WTC11 (cell line): Measurements from ENCODE around the gene L3MBTL1. TPM values are rescaled to one million over a fixed set of nuclear protein-coding genes. Genes with fewer than 3 reads are reported as not detected.

Experiments
- ATAC-seq: fragments of 200-7000 bp; cut with Tn5 transposase; 2 replicates; pipeline ENCODE4 v1.10.0; 2021; ENCODE audit warnings: mild to moderate bottlenecking, moderate library complexity
- CTCF ChIA-PET: fragments of 300-600 bp; sonication (Branson Sonifier 250); formaldehyde crosslinking; loops from one replicate; lab custom pipeline; 2021; ENCODE audit warnings: antibody characterized with exemption; lab: Charles Lee
- POLR2A ChIA-PET: fragments of 350-600 bp; sonication (Branson Sonifier 250); formaldehyde crosslinking; loops from one replicate; lab custom pipeline; 2021; ENCODE audit warnings: antibody characterized with exemption; lab: Charles Lee
- DNase-seq: peaks from one replicate; pipeline ENCODE4 v3.0.0; 2021; ENCODE audit warnings: low spot score
- H3K27ac Mint-ChIP-seq: 2 replicates; pipeline ENCODE4 v1.8.0; 2021; ENCODE audit warnings: mixed read lengths
- H3K27me3 Mint-ChIP-seq: 2 replicates; pipeline ENCODE4 v1.8.0; 2021; ENCODE audit warnings: low read depth, mild to moderate bottlenecking, moderate library complexity, mixed read lengths
- H3K36me3 Mint-ChIP-seq: 2 replicates; pipeline ENCODE4 v1.8.0; 2021; ENCODE audit warnings: mixed read lengths
- H3K4me1 Mint-ChIP-seq: 2 replicates; pipeline ENCODE4 v1.8.0; 2022; ENCODE audit warnings: mixed read lengths
- H3K4me3 Mint-ChIP-seq: 2 replicates; pipeline ENCODE4 v1.8.0; 2021; ENCODE audit warnings: mild to moderate bottlenecking, moderate library complexity, mixed read lengths
- H3K9me3 Mint-ChIP-seq: 2 replicates; pipeline ENCODE4 v1.8.0; 2021; ENCODE audit warnings: mixed read lengths
- ATF3 ChIP-seq: sonication (generic); formaldehyde crosslinking; conservative IDR thresholded peaks from 2 replicates; pipeline ENCODE4 v1.8.1; 2022; ENCODE audit warnings: mild to moderate bottlenecking, missing genetic modification reagents
- CTCF ChIP-seq: fragments of 200-600 bp; IDR thresholded peaks from 2 replicates; pipeline ENCODE4 v1.8.0; 2022; ENCODE audit warnings: antibody characterized with exemption
- EMX1 ChIP-seq: fragments of 250-450 bp; sonication (Bioruptor Pico); IDR thresholded peaks from 2 replicates; pipeline ENCODE4 v1.8.0; 2021; ENCODE audit warnings: mild to moderate bottlenecking
- ESRRA ChIP-seq: sonication (generic); formaldehyde crosslinking; IDR thresholded peaks from 2 replicates; pipeline ENCODE4 v1.8.1; 2022; ENCODE audit warnings: mild to moderate bottlenecking, missing genetic modification reagents, borderline replicate concordance
- JUN ChIP-seq: sonication (generic); formaldehyde crosslinking; IDR thresholded peaks from 2 replicates; pipeline ENCODE4 v1.8.0; 2023; ENCODE audit warnings: mild to moderate bottlenecking, missing genetic modification reagents
- NFATC4 ChIP-seq: fragments of 250-450 bp; sonication (Bioruptor Pico); IDR thresholded peaks from 2 replicates; pipeline ENCODE4 v1.9.0; 2021; ENCODE audit warnings: mild to moderate bottlenecking
- NR1H2 ChIP-seq: sonication (generic); formaldehyde crosslinking; IDR thresholded peaks from 2 replicates; pipeline ENCODE4 v1.9.0; 2021; ENCODE audit warnings: mild to moderate bottlenecking, moderate library complexity, missing genetic modification reagents
- NR3C1 ChIP-seq: sonication (generic); formaldehyde crosslinking; conservative IDR thresholded peaks from 2 replicates; pipeline ENCODE4 v1.8.1; 2023; ENCODE audit warnings: low read depth, mild to moderate bottlenecking, missing genetic modification reagents
- RORB ChIP-seq: fragments of 250-450 bp; sonication (Bioruptor Pico); IDR thresholded peaks from 2 replicates; pipeline ENCODE4 v1.9.0; 2021; ENCODE audit warnings: mild to moderate bottlenecking
- SMAD4 ChIP-seq: sonication (generic); formaldehyde crosslinking; IDR thresholded peaks from 2 replicates; pipeline ENCODE4 v1.8.0; 2022; ENCODE audit warnings: mild to moderate bottlenecking, missing genetic modification reagents
- SOX15 ChIP-seq: fragments of 250-450 bp; sonication (Bioruptor Pico); IDR thresholded peaks from 2 replicates; pipeline ENCODE4 v1.9.0; 2021; ENCODE audit warnings: mild to moderate bottlenecking
- TCF7 ChIP-seq: sonication (generic); formaldehyde crosslinking; IDR thresholded peaks from 2 replicates; pipeline ENCODE4 v1.8.0; 2022; ENCODE audit warnings: mild to moderate bottlenecking, low read depth, missing genetic modification reagents, moderate library complexity
- TEAD1 ChIP-seq: sonication (generic); formaldehyde crosslinking; IDR thresholded peaks from 2 replicates; pipeline ENCODE4 v1.8.0; 2022; ENCODE audit warnings: mild to moderate bottlenecking, missing genetic modification reagents
- ZNF138 ChIP-seq: sonication (generic); formaldehyde crosslinking; conservative IDR thresholded peaks from 2 replicates; pipeline ENCODE4 v1.8.1; 2022; ENCODE audit warnings: mild to moderate bottlenecking, moderate library complexity, missing genetic modification reagents
- ZNF423 ChIP-seq: fragments of 250-450 bp; sonication (Bioruptor Pico); IDR thresholded peaks from 2 replicates; pipeline ENCODE4 v2.1.2; 2022; ENCODE audit warnings: mild to moderate bottlenecking, moderate library complexity
- ZNF671 ChIP-seq: fragments of 250-450 bp; sonication (Bioruptor Pico); IDR thresholded peaks from 2 replicates; pipeline ENCODE4 v1.8.0; 2021; ENCODE audit warnings: mild to moderate bottlenecking
- ZSCAN18 ChIP-seq: fragments of 250-450 bp; sonication (Bioruptor Pico); IDR thresholded peaks from 2 replicates; pipeline ENCODE4 v2.1.2; 2022; ENCODE audit warnings: mild to moderate bottlenecking, moderate library complexity
- total RNA-seq: library from RNA; stranded (reverse); gene quantifications from 3 replicates; pipeline ENCODE4 v1.2.3, GENCODE V29; 2021
- TF ChIP-seq, protein P1 (sequence below): sonication (generic); formaldehyde crosslinking; IDR thresholded peaks from 2 replicates; pipeline ENCODE4 v1.8.0; 2022; ENCODE audit warnings: missing genetic modification reagents
- TF ChIP-seq, protein P2 (sequence below): fragments of 250-450 bp; sonication (Bioruptor Pico); conservative IDR thresholded peaks from 2 replicates; pipeline ENCODE4 v1.9.0; 2021; ENCODE audit warnings: mild to moderate bottlenecking
- TF ChIP-seq, protein P3 (sequence below): fragments of 250-450 bp; sonication (Bioruptor Pico); IDR thresholded peaks from 2 replicates; pipeline ENCODE4 v1.9.0; 2021; ENCODE audit warnings: mild to moderate bottlenecking

L3MBTL1 gene
- total RNA-seq, 1 experiment from 2014 or later: 28.3 TPM

DNA sequence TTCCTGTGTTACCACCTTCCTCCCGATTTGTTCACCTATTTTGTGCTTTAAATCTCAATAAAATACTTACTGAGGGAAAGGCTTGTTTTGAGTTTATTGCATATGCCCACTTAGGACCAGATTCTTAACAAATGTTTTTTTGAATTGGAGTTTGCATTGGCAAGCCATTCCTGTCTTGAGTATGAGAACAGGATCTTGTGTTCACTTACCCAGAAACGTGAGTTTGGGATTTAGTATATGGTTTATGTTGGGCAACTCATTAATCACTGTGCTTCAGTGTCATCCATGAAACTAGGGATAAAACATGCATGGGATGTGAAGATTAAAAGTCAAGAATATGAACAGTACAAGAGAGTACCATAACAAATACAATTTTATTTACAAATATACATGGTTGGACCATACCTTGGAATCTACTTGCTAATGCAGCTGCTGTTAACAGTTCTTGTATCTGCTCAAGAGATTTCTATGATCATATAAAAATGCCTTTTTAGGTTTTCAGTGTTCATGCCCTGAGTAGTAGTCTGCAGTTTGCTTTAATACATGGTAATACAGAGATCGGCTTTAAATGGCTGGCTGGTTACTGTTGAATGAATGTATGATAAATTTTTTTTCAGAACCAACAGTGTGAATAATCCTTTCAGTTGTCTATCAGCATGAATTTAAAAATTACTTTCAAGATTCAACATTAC is 43.8 kb upstream of the L3MBTL1 start (continued):
- TF ChIP-seq, protein P1, sequence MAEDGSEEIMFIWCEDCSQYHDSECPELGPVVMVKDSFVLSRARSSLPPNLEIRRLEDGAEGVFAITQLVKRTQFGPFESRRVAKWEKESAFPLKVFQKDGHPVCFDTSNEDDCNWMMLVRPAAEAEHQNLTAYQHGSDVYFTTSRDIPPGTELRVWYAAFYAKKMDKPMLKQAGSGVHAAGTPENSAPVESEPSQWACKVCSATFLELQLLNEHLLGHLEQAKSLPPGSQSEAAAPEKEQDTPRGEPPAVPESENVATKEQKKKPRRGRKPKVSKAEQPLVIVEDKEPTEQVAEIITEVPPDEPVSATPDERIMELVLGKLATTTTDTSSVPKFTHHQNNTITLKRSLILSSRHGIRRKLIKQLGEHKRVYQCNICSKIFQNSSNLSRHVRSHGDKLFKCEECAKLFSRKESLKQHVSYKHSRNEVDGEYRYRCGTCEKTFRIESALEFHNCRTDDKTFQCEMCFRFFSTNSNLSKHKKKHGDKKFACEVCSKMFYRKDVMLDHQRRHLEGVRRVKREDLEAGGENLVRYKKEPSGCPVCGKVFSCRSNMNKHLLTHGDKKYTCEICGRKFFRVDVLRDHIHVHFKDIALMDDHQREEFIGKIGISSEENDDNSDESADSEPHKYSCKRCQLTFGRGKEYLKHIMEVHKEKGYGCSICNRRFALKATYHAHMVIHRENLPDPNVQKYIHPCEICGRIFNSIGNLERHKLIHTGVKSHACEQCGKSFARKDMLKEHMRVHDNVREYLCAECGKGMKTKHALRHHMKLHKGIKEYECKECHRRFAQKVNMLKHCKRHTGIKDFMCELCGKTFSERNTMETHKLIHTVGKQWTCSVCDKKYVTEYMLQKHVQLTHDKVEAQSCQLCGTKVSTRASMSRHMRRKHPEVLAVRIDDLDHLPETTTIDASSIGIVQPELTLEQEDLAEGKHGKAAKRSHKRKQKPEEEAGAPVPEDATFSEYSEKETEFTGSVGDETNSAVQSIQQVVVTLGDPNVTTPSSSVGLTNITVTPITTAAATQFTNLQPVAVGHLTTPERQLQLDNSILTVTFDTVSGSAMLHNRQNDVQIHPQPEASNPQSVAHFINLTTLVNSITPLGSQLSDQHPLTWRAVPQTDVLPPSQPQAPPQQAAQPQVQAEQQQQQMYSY: no peak
- TF ChIP-seq JUN: no peak
- no peak for TF ChIP-seq ESRRA (CRISPR knock-in tag)
- no peak for TF ChIP-seq NFATC4 (CRISPR knock-in tag)
- no peak for TF ChIP-seq NR3C1 (CRISPR knock-in tag)

DNA sequence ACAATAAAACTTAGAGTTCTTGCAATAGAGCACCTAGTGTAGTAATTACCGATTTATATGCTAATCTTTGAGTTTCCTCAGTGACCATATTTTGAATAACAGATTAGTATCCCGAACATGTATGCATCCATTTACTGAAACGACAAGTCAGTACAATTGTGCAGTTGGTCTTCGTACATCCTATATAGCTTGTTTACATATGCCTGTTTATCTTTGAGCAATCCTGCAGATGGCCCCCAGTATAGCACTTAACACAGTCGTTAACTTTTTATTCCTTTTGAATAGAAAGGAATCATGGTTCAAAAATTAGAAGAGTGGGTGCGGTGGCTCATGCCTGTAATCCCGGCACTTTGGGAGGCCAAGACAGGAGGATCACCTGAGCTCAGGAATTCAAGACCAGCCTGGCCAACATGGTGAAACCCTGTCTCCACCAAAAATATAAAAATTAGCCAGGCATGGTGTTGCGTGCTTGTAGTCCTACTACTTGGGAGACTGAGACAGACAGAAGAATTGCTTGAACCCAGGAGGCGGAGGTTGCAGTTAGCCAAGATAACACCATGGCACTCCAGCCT is 43.2 kb upstream of the L3MBTL1 start:
- Mint-ChIP-seq H3K4me3 (no peak overlapping the region), H3K27me3 (no peaks in the 10 kb centered on the region), H3K9me3 (no peaks in the 10 kb centered on the region), H3K36me3 (peaks cover 69% of the 10 kb centered on the region), H3K27ac (no peak overlapping the region), H3K4me1 (peaks cover 16% of the 10 kb centered on the region)
- ATAC-seq: no peak
- TF ChIP-seq SMAD4 (CRISPR knock-in tag) (no peak), TEAD1 (CRISPR knock-in tag) (no peak), CTCF (no peak), EMX1 (CRISPR knock-in tag) (0 out of 2 replicates have a peak, but pooled peaks have one; percentile 28), ZNF671 (peak; percentile 67; the same call in 1 of the 2 replicates), NFATC4 (CRISPR knock-in tag) (peak; percentile 69; the same call in 1 of the 2 replicates), ZNF138 (CRISPR knock-in tag) (no peak), NR1H2 (CRISPR knock-in tag) (no peak)
- TF ChIP-seq, protein P2, sequence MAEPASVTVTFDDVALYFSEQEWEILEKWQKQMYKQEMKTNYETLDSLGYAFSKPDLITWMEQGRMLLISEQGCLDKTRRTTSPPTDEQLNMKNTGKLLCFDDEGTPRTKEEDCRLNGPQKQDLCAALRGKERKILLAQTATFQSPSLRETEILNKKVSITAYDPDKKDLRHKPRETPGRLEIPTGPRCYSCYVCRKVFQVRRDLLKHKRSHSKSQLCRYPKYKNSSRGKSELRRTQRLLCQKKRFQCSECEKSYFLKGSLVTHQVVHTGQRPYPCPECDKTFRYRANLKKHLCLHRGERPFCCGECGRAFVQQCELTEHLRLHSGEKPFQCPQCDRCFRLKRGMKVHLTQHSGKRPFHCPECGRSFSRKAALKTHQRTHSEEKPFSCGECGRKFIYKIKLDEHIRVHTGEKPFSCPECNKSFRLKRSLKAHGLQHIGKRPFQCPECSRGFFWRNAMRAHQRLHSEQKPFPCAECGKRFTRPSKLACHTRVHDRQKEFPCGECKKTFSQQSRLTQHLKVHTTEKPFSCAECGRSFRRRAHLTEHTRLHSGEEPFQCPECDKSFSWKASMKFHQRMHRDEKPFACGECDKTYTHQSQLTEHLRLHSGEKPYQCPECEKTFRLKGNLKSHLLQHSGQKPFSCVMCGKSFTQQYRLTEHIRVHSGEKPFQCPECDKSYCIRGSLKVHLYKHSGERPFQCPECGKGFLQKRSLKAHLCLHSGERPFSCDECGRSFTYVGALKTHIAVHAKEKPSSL (CRISPR knock-in tag): 0 out of 2 replicates have a peak, but pooled peaks have one; percentile 13
- DNase-seq: no peak
- ChIA-PET POLR2A (interaction anchor here (1.6 kb wide), 1 partner anchor 11 kb away, joined by 4 read pairs; no protein-coding TSS in a partner anchor), CTCF (interaction anchor here (0.6 kb wide), 1 partner anchor 123 kb away, joined by 4 read pairs; no protein-coding TSS in a partner anchor)

- ATAC-seq: peak; percentile 34
- no peak overlapping the region for H3K27ac Mint-ChIP-seq
- DNase-seq: no peak
- H3K36me3 Mint-ChIP-seq: peaks cover 61% of the 10 kb centered on the region
- POLR2A ChIA-PET: interaction anchor here (1.0 to 1.6 kb wide), 4 partner anchors 8 to 52 kb away, joined by 3 to 6 read pairs (median 4); partner anchors contain the start of gene L3MBTL1
- no peaks in the 10 kb centered on the region for H3K9me3 Mint-ChIP-seq
- no peaks in the 10 kb centered on the region for H3K27me3 Mint-ChIP-seq
- no peak overlapping the region for H3K4me3 Mint-ChIP-seq
- CTCF ChIA-PET: no interaction called here
- H3K4me1 Mint-ChIP-seq: peaks cover 3% of the 10 kb centered on the region
- TF ChIP-seq RORB (no peak), SOX15 (no peak), ZSCAN18 (no peak), TCF7 (CRISPR knock-in tag) (no peak), ZNF423 (CRISPR knock-in tag) (no peak), ATF3 (no peak), SMAD4 (CRISPR knock-in tag) (no peak), NFATC4 (CRISPR knock-in tag) (no peak)
- TF ChIP-seq, protein P3, sequence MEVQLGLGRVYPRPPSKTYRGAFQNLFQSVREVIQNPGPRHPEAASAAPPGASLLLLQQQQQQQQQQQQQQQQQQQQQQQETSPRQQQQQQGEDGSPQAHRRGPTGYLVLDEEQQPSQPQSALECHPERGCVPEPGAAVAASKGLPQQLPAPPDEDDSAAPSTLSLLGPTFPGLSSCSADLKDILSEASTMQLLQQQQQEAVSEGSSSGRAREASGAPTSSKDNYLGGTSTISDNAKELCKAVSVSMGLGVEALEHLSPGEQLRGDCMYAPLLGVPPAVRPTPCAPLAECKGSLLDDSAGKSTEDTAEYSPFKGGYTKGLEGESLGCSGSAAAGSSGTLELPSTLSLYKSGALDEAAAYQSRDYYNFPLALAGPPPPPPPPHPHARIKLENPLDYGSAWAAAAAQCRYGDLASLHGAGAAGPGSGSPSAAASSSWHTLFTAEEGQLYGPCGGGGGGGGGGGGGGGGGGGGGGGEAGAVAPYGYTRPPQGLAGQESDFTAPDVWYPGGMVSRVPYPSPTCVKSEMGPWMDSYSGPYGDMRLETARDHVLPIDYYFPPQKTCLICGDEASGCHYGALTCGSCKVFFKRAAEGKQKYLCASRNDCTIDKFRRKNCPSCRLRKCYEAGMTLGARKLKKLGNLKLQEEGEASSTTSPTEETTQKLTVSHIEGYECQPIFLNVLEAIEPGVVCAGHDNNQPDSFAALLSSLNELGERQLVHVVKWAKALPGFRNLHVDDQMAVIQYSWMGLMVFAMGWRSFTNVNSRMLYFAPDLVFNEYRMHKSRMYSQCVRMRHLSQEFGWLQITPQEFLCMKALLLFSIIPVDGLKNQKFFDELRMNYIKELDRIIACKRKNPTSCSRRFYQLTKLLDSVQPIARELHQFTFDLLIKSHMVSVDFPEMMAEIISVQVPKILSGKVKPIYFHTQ (CRISPR knock-in tag): no peak
These were observed 41.9 kb upstream of the L3MBTL1 start for GRCh38 chr20:43465625-43465943.
